AG09319 (cell line): ENCODE data around the gene ZC2HC1B.

Experiments used
- DNase-seq: peaks from one replicate; pipeline ENCODE4 v3.0.0-alpha.2; 2010; ENCODE audit warnings: low read depth; ENCODE audit errors: extremely low read depth
- TF ChIP-seq, protein P1 (sequence below): IDR thresholded peaks from 2 replicates; pipeline ENCODE4 v1.5.1; 2011; ENCODE audit warnings: low read depth, mild to moderate bottlenecking, inconsistent platforms, low read length, moderate library complexity

The ZC2HC1B gene

DNA sequence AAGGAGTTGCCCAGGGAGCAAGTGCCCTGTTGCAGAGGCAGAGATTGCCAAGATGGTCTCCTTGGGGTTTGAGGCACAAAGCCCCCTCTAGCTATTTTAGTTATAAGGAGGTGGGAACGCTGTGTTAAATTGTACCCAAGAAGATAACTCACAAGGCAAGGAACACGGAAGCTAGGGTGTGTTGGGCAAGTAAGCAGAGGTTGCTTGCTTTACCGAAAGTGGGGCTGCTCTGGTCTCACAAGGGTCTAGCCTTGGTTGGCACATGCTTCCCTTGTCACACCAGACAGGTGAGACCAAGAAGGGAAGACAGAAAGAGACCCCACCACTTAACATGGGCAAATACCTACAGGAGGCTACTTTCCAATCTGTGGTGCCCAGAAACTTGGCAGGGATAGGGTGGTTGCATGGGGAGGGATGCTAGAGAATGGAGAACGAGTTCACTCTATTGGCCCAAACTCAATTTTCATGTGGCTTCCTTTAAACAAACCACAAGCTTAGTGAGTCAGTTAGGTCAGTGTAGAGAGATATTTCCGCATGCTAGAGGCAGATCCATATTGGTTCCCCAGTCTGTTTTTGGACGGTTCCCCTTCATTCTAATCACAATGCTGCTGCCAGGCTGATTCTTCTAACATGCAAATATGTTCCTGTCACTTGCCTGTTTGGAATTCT, 101.4 kb downstream of the ZC2HC1B start:
- TF ChIP-seq, protein P1, sequence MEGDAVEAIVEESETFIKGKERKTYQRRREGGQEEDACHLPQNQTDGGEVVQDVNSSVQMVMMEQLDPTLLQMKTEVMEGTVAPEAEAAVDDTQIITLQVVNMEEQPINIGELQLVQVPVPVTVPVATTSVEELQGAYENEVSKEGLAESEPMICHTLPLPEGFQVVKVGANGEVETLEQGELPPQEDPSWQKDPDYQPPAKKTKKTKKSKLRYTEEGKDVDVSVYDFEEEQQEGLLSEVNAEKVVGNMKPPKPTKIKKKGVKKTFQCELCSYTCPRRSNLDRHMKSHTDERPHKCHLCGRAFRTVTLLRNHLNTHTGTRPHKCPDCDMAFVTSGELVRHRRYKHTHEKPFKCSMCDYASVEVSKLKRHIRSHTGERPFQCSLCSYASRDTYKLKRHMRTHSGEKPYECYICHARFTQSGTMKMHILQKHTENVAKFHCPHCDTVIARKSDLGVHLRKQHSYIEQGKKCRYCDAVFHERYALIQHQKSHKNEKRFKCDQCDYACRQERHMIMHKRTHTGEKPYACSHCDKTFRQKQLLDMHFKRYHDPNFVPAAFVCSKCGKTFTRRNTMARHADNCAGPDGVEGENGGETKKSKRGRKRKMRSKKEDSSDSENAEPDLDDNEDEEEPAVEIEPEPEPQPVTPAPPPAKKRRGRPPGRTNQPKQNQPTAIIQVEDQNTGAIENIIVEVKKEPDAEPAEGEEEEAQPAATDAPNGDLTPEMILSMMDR = no peak
- no peak for DNase-seq

DNA sequence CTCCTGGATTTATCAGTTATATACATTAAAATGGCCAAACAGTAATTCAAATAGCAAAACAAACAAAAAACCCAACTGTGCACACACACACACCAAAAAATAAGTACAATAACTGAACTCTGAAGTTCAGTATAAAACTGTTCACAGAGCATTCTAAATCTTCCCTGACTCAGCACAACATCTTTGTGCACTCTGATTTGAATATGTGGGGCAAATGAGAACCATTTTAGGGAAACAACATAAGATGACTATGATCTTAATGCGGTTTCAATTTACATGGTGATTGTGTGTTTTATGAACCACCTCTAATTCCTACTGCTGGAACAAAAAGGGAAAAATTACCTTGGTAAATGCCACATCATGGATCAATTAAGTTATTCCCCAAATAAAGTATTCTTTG, 102.0 kb downstream of the ZC2HC1B start:
- TF ChIP-seq, protein P1 = no peak

DNA sequence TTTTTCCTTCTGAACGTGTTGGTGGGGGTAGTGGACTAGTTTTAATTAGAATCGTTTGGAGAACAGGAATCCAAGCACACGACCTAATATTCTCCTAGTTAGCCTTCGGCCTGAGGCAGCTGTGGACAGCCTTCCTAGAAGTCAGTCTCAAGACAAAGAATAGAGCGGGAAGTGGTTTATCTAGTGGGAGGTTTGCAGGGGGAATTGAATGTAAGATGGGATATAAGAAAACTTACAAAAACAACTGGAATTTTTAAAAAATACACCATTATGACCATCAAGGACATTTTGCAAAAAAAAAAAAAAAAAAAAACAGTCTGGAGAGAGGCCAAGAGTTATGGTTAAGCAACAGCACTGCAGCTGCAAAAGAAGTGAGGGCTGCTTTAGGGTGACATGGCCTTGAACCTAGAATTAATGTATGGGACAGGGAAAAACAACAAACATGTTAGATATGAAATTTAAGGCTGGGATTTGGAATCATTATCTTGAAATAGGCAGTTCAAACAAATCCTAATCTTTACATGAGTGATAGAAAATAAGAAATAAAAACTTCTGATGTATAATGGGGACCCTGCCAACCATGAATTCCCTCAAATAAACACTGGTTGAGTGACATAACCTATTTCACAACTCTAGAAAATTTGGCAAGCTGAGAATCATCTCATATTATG, 103.6 kb downstream of the ZC2HC1B start:
- DNase-seq = no peak
- TF ChIP-seq, protein P1 = no peak

More for the DNA sequence above, 102.0 kb downstream of the ZC2HC1B start:
- no peak for DNase-seq

DNA sequence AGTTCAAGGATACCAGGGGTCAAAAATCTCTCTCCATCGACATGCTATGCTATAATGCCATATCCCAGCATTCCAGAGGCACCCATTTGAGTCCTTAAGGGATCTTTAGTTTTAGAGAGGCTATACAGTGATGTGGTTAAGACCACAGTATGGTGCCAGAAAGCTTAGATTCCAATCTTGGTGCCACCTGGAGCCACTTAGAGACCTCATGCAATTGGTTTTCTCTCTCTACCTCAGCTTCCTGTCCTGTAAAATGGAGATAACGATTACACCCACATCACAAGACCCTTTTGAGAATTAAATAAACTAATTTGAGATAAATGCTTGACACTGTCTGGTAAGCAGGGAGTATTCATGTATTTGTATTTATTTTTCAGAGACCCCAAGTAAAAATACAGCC, 104.8 kb downstream of the ZC2HC1B start:
- DNase-seq = no peak
- TF ChIP-seq, protein P1 = no peak

DNA sequence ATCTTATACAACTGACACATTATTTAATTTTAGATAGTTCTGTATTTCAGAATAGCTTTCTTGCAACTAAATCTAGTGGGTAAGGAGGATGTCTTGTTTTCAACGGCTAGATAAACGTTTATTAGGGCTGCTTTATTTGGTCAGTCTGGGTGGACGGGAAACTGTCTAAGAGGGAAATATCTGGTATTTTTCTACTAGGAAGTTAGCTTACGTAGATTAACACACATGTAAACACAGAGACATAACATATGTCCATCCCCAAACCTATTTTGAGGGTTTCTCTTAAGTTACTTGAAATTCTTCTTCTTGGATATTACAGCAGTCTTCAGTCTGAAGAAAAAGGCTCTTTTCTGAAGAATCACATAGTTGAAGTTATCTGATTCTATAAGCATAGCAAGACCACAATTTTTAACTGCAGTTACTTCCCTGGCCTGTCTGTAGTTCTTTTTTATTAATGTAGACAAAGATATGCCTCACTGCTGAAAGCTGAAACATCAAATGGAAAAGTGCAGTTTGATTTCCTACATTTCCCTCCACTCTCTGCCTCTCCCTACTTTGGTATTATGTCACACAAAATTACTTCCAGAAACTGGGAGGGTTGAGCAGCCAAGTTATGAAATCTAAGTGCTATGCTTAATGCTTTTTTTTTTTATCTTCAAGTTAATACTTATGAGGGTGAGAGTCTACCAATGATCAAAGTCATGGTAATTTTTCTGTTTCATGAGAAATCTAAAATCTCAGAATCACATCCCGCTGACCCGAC, 106.4 kb downstream of the ZC2HC1B start:
- TF ChIP-seq, protein P1 = no peak
- DNase-seq = no peak

DNA sequence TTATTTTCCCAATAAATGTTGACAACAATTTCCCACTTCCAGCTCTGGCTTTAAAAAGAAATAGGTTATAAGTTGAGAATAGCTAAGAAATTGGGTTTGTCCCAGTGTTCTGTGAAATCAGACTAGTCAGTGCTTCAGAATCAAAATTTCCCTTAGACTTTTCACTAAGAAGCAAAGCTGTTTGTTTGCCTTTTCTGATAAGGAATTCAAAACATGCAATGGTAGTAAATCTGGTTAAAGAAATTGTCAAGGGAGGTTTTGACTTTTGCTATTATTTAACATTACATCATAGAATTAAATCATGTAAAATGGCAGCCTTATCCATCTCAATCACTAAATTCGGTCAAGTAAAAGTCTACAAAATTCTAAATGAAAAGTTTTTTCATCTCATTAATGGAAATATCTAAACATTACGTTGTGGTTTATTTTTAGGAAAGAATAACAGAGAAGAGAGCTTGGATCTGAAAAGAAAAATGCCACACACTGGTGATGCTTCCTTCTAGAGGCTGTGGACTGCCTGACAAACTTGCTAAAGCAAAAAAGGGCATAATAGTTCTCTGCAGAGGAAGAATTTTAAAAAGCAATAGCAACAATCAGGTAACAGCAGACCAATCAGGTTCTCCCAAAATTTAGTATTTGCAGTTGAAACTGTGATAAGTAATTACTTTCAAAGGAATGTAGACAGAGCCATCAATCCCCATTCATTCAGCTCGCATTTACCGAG, 107.4 kb downstream of the ZC2HC1B start:
- TF ChIP-seq, protein P1 = no peak
- DNase-seq = no peak
